GM10266 (cell line): Measurements from ENCODE around the gene MEGF6.
A peak's percentile ranks its signal among the peaks of the same experiment; 100 is the strongest.

Experiments used
- DNase-seq: peaks from one replicate; pipeline ENCODE4 v3.0.0; 2012; ENCODE audit errors: extremely low spot score
- CTCF ChIP-seq: IDR thresholded peaks from 2 replicates; pipeline ENCODE4 v1.5.1; 2012; ENCODE audit warnings: mild to moderate bottlenecking, low read depth; ENCODE audit not compliant: control insufficient read depth, insufficient read depth; ENCODE audit errors: missing control alignments

Gene MEGF6

GRCh38 chr1:3618881-3619671 lies 7.8 kb upstream of the MEGF6 start:
- DNase-seq = peak; percentile 86
- peak; percentile 77 for TF ChIP-seq CTCF

DNA sequence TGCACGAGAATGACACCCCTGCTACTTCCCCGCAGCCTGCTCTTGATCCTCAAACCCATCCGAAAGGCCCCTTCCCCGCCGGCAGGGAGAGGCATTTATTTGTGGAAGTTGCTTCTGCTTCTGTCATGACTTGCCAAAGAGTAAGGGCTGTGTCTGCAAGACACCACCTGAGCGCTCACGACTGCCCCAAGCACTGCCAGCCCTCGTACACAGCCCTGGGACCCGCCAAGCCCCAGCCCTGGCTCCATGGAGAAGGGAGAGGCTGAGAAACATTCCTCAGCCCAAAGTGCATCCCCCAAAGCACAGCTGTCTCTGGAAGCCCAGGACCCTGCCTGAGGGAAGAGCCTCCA lies 7.2 kb upstream of the MEGF6 start:
- no peak for TF ChIP-seq CTCF
- no peak for DNase-seq

DNA sequence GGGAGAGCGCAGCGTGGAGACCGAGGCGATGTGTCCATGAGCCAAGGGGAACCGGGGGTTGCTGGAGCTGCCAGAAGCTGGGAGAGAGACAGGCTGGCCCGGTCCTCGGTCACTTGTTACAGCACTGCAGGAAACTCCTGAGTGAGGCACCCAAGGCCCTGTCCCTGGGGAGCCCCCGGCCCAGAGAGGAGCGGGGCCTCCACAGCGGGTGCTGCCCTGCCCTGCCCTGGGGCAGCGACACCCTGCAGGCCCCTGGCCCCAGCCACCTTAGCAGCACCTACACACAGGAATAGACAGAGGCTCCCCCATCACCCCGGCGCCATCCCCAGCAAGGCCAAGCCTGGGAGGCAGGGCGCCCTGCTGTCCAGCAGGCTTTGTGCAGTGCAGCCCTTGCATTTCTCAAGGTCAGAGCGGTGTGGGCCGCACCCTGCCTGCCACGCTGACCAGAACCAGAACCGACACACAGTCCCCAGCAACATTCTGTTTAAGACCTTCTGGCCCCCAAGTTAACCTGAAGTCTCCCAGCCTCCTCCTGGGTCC lies 6.6 kb upstream of the MEGF6 start:
- TF ChIP-seq CTCF = no peak
- no peak for DNase-seq

GRCh38 chr1:3616861-3617260 lies 5.6 kb upstream of the MEGF6 start:
- no peak for TF ChIP-seq CTCF
- no peak for DNase-seq

DNA sequence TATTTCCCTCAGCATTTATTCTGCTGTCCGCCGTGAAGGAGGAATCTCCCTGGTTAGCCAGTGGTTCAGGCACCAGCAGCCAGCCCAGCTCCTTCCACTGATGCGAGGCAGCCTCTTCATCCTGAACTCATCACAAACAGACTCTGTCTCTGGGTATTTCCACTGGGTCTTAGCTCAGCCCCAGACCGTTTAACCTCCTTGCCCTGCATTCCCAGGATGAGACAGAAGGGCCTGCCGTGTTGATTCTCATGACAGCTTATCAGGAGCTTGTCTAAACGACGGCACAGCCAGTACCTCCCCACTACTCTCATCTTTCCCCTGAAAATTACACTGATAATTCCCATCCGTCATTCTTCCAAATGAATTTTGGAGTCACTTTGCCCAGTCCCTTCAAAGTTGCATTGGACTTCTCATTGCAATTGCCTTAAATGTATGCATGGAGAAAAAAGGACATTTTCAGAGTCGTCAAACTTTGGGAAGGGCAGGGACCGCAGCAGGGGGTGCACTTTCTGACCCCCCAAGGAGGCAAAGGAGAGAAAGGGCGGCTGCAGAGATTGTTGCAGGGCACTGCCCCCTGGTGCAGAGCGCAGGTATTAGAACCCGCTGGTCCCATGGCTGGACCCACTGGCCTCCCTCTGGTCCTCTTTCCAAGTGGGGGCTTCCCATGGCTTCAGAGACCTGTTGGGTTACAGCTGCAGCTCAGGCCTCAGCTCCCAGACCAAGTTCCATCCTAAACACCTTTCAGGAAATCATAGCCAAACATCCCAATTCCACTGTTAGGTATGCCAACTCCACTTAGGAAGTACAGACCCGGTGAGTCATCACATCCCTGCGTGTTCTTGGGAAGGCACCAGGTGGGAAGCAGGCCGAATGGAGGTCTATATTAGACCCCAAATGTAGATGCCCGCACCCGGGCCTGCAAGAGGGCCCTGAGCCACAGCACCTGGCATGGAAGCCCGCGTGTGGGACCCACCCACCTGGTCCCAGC lies 3.7 kb upstream of the MEGF6 start:
- DNase-seq = peak; percentile 67
- peak; percentile 53 for TF ChIP-seq CTCF

DNA sequence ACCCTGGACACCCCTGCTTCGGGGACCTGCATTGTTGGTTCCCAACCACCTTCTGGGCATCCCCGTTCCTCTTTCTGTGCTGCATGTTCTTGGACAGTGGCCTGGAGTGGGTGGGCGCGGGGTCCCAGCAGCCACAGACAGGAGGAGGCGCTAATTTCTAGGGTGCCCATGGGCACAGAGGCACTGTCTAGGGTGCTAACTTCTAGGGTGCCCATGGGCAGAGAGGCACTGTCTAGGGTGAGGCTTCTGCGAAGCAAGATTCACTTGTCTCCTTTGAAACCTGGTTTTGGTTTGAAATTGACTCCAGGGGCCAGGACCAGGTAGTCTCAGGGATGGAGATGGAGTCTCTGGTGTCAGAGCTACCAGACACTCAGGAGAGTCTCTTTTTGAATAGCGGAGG lies 815 bp upstream of the MEGF6 start:
- TF ChIP-seq CTCF = no peak
- no peak for DNase-seq
